Myocyte (in vitro differentiated cells): Measurements from ENCODE around the gene CRAT. TPM values are rescaled to one million over a fixed set of nuclear protein-coding genes. Genes with fewer than 3 reads are reported as not detected.

Source experiments
- DNase-seq: peaks from one replicate; pipeline ENCODE4 v3.0.0-alpha.2; 2012; ENCODE audit warnings: low read depth
- total RNA-seq: library from RNA; depleted of rRNA; stranded (reverse); fragments of >200 nt; gene quantifications from 2 replicates; pipeline ENCODE4 v1.2.3, GENCODE V29; 2014

Gene CRAT
- total RNA-seq, 1 donor from 2014 or later, result 102 TPM

DNA sequence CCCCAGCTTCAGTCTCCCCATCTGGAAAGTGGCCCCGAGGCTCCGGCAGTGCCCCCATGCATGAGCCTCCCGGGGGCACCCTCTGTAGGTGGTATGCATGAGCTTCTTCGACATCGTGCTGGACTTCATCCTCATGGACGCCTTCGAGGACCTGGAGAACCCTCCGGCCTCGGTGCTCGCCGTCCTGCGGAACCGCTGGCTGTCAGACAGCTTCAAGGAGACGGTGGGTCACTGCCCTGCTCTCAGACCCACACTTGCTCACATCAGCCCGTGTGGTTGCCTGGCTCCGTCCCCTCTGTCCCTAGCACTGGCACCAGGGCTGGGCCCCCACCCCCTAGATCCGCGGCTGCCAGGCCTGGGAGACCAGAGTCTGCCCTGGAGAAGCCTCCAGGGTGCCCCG lies 42.5 kb downstream of the CRAT start:
- DNase-seq, result no peak

DNA sequence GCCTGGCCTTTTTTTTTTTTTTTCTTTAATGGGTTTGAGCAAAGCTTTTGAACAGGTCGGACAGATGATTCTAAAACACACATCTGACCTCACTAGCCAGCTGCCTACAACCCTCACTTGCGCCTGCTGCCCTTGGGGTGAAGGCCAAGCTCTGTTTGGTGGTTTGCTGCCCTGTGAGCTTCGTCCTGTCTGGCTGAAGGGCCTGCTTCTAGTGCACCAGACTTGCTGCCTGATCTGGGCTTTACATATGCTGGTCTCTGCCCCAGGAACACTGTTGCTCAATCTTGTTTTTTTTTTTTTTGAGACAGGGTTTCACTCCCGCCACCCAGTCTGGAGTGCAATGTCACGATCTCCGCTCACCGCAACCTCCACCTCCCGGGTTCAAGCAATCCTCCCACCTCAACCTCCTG lies 46.1 kb downstream of the CRAT start:
- DNase-seq, result no peak

DNA sequence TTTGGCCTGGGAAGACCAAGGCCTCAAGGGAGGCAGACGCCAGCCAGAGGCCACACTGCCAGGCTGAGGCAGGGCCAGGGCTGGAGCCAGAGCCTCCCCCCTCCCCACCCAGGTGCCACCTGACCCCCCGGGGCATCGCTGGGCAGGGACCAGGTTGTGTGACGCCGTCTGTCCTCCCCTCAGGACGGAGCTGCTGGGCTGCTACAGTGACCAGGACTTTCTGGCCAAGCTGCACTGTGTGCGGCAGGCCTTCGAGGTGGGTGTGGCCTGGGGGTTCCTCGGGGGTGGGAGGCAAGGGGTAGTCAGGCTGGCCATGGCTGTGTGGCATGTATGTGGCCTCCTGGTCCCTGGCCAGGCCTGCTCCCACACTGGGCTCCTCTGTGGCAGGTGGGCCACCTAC lies 47.5 kb downstream of the CRAT start:
- no peak for DNase-seq

DNA sequence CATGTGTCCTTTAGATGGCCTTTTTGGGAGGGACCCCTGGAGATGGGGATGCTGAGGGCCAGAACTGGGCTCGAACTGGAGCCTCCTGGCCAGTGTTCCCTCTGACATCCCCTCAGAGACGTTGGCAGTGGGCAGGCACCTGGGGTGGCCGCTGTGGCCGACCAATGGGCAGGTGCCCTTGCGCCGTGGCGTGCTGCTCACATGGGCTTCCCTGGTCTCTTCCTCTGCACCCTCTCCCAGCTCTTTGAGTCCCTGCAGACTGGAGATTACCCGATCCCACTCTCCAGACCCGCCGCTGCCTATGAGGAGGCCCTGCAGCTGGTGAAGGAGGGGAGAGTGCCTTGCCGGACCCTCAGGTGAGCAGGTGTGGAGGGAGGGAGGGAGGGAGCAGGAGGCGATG lies 49.6 kb downstream of the CRAT start:
- DNase-seq, result no peak

DNA sequence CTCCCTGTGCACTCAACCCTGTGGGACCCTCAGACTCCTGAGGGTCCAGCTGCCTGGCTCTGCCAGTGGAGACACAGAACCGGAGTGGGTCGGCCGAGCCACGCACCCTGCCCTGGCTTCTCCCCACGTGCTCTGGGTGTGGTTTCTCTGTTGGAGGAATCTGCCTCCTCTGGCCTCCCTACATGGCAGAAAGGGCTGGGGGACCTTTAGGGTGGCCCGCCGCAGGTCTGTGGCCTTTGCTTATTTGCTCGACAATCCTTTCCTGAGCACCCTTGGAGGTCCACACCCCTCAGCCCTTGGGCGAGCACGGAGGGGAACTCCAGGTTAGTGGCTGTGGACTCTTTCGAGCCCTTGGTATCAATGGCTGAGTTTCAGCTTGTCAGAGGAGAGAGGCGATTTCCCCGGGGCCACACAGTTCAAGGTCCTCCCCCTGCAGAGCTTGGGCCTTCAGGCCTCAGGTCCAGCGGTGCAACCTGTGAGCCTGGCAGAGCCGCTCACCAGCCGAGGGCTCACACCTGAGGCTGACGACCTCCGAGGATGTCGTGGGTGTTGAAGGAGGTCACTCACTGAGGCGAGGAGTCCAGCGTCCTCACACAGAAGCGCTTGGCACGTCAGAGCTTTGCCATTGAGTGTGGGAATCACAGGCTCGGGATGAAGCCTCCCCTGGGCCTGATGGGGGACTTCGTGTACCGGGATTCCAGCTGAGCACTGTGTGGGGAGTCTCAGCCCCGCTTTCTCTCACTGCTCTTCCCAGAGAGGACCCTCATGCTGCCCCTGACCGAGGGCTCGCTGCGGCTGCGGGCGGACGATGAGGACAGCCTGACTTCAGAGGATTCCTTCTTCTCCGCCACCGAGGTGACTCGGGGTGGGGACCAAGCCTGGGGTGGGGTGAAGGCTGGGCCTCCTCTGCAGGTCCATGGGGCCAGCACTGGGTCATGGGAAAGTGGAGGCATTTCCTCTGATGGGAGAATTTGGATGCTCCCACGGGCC lies 50.5 kb downstream of the CRAT start:
- DNase-seq, result no peak

DNA sequence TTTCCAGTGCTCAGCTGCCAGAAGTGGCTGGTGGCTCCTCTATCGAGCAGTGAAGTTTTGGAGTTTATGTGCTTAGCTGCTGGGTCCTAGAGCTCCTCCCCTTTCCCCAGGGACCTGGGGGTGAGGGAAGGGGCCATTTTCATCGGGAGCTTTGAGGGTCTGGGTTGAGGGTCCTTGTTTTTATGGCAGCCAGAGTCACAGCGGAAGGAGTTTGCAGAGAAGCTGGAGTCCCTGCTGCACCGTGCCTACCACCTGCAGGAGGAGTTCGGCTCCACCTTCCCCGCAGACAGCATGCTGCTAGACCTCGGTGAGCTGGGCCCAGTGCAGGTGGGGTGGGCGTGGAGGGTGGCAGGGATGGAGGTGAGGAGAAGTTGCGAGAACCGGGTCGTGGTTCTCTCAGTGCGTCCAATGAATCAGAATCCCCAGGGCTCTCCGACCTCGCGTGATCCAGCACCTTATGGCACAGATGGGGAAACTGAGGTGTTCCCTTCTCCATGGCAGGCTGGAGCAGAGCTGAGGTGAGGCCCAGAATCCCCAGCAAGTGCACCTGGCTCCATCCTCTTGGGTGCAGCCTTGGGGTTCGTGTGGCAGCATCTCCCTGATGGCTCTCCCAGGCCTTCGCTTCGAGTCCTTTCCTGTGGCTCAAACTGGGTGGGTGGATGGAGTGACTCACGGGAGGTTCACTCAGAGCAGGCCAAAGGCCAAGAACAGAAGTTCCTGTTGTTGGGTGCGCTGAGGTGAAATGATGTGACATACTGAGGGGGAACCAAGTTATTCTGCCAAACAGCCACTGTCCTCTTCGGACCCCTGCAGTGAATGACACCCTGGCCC lies 51.4 kb downstream of the CRAT start:
- no peak for DNase-seq

DNA sequence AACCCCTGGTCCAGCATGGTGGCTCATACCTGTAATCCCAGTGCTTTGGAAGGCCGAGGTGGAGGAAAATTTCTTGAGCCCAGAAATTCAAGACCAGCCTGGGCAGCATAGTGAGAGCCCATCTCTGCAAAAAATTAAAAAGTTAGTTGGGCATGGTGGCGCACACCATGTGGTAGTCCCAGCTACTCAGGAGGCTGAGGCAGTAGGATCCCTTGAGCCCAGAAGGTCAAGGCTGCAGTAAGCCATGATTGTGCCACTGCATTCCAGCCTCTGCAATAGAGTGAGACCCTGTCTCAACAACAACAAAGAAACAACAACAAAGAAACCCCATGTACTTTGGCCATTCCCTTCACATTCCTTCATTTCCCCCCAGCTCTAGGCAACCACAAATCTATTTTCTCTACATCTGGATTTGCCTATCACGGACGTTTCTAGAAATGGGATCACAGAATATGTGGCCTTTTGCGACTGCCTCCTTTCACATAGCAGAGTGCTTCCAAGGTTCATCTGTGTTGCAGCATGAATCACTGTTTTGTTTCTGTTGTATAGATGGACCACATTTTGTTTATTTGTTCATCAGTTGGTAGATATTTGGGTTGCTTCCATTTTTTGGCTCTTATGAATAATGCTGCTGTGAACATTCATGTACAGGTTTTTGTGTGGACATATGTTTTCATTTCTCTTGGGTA lies 56.3 kb downstream of the CRAT start:
- no peak for DNase-seq

DNA sequence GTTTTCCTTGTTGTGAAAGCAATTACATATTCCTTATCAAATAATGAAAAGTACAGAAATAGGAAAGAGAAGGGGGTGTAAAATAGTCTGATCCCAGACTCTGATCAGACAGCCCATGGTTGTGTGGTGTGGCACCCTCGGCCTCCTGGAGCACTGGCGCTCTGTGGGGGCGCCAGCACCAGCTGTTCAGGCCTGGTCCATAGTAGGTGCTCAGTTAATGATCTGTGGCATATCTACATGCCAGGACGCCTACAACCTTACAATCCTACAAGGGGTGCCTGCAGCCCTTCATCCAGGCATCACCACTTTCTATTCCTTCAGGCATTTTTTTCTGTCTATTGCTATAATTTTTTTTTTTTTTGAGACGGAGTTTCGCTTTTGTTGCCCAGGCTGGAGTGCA lies 57.6 kb downstream of the CRAT start:
- no peak for DNase-seq

DNA sequence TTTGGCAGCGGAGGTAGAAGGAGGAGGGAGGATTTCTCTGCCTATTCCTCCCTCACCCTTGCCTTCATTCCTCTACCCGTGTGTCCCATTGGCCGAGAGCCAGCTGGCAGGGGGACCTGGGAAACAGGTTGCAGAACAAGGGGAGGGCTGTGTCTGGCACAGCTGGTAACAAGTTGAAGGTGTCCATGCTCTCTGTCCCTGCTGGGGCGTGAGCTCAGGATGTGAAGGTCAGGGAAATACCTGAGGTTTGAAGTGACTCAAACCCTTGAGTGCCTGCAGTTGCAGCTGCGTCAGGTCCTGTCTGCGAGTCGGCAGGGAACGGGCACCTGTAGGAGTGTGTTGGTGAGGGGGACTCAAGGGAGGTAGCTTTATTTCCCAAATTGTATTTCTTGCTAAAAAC lies 58.0 kb downstream of the CRAT start:
- DNase-seq, result no peak

Other genes with a start within 250 kb of the CRAT start
- gene KYAT1, start 228.8 kb downstream of the CRAT start, total RNA-seq, result 9.9 and 13.5 TPM in 2 replicates
- gene LRRC8A, start 228.7 kb downstream of the CRAT start, total RNA-seq, result 35.3 and 51.9 TPM in 2 replicates
- gene PHYHD1, start 189.8 kb downstream of the CRAT start, total RNA-seq, result 10.0 and 12.3 TPM in 2 replicates
- gene DOLK, start 163.2 kb downstream of the CRAT start, total RNA-seq, result 31.0 and 34.2 TPM in 2 replicates
- 33.9 and 53.6 TPM in 2 replicates for gene NUP188, start 163.1 kb downstream of the CRAT start, total RNA-seq
- 119 and 154 TPM in 2 replicates for gene SH3GLB2, start 82.5 kb downstream of the CRAT start, total RNA-seq
- 36.2 and 37.9 TPM in 2 replicates for gene MIGA2, start 74.2 kb downstream of the CRAT start, total RNA-seq
- 11.2 and 11.6 TPM in 2 replicates for gene DOLPP1, start 29.7 kb downstream of the CRAT start, total RNA-seq
- 99.5 and 144 TPM in 2 replicates for gene PTPA, start 622 bp upstream of the CRAT start, total RNA-seq
- 27.9 and 38.4 TPM in 2 replicates for gene IER5L, start 67.5 kb upstream of the CRAT start, total RNA-seq